Caco-2 (cell line): ENCODE measurements around the gene BICD1. TPM values are rescaled to one million over a fixed set of nuclear protein-coding genes. Genes with fewer than 3 reads are reported as not detected.

Source experiments
- BruUV-seq: library from RNA; stranded (reverse); fragments of 400-500 nt; replicated peaks from 2 replicates; lab custom pipeline; 2021; lab: Mats Ljungman, UMichigan
- CTCF ChIA-PET: fragments of 300-600 bp; sonication (Branson Sonifier 250); formaldehyde crosslinking; loops from one replicate; lab custom pipeline; 2022; ENCODE audit warnings: antibody characterized with exemption; lab: Charles Lee
- POLR2A ChIA-PET: fragments of 300-600 bp; sonication (Branson Sonifier 250); formaldehyde crosslinking; loops from one replicate; lab custom pipeline; 2022; ENCODE audit warnings: antibody characterized with exemption; lab: Charles Lee
- DNase-seq, 2 experiments: peaks; one replicate each; pipeline versions ENCODE4 v3.0.0 to v3.0.0-alpha.2; 2020 to 2022
- H3K27me3 ChIP-seq: replicated peaks from 2 replicates; pipeline ENCODE4 v1.6.0; 2011; ENCODE audit warnings: low read length; ENCODE audit not compliant: control insufficient read depth, insufficient read depth
- H3K36me3 ChIP-seq: 2 replicates; pipeline ENCODE4 v1.5.1; 2011; ENCODE audit warnings: low read length; ENCODE audit not compliant: control insufficient read depth, insufficient read depth
- H3K4me1 ChIP-seq: fragments of 250-450 bp; sonication (Bioruptor Pico); 2 replicates; pipeline ENCODE4 v1.5.1; 2020; ENCODE audit warnings: mild to moderate bottlenecking
- H3K4me3 ChIP-seq: 2 replicates; pipeline ENCODE4 v1.5.1; 2011; ENCODE audit warnings: low read depth, mild to moderate bottlenecking, control low read depth, low read length
- H3K9me3 ChIP-seq: fragments of 250-450 bp; sonication (Bioruptor Pico); 2 replicates; pipeline ENCODE4 v1.5.1; 2020; ENCODE audit warnings: mild to moderate bottlenecking, moderate library complexity
- H3K27ac Mint-ChIP-seq: one replicate; pipeline ENCODE4 v1.8.0; 2022; ENCODE audit warnings: mixed read lengths; ENCODE audit not compliant: unreplicated experiment
- H3K27me3 Mint-ChIP-seq: one replicate; pipeline ENCODE4 v1.8.0; 2022; ENCODE audit warnings: mixed read lengths; ENCODE audit not compliant: insufficient read depth, unreplicated experiment
- H3K36me3 Mint-ChIP-seq: one replicate; pipeline ENCODE4 v1.8.0; 2022; ENCODE audit warnings: mild to moderate bottlenecking, mixed read lengths; ENCODE audit not compliant: insufficient read depth, unreplicated experiment
- H3K4me1 Mint-ChIP-seq: one replicate; pipeline ENCODE4 v1.8.0; 2022; ENCODE audit warnings: low read depth, mixed read lengths; ENCODE audit not compliant: unreplicated experiment
- H3K4me3 Mint-ChIP-seq: one replicate; pipeline ENCODE4 v1.8.0; 2022; ENCODE audit warnings: mild to moderate bottlenecking, moderate library complexity, mixed read lengths; ENCODE audit not compliant: unreplicated experiment
- H3K9me3 Mint-ChIP-seq: one replicate; pipeline ENCODE4 v1.8.0; 2022; ENCODE audit warnings: mixed read lengths; ENCODE audit not compliant: unreplicated experiment
- CTCF ChIP-seq, 2 experiments: fragments of 200-600 bp in 1 of 2; IDR thresholded peaks; 1 replicate in 1 of 2; 2 replicates in 1 of 2; pipeline versions ENCODE4 v1.5.1 to v1.8.0; 2011 to 2022; ENCODE audit warnings: antibody characterized with exemption in 1 of 2, control low read depth in 1 of 2, inconsistent platforms in 1 of 2, low read depth in 1 of 2, low read length in 1 of 2, mild to moderate bottlenecking in 1 of 2, moderate library complexity in 1 of 2; ENCODE audit not compliant: insufficient read depth in 1 of 2, severe bottlenecking in 1 of 2, unreplicated experiment in 1 of 2
- intact Hi-C: fragments of 100-400 bp; cut with micrococcal nuclease; formaldehyde crosslinking; loops from one replicate; pipeline ENCODE4 v1.10.0; 2022; ENCODE audit not compliant: unreplicated experiment
- total RNA-seq: library from RNA; stranded (reverse); gene quantifications from 2 replicates; pipeline ENCODE4 v1.2.3, GENCODE V29; 2022

Gene BICD1
- total RNA-seq, 1 experiment from 2014 or later: 36.2 TPM

DNA sequence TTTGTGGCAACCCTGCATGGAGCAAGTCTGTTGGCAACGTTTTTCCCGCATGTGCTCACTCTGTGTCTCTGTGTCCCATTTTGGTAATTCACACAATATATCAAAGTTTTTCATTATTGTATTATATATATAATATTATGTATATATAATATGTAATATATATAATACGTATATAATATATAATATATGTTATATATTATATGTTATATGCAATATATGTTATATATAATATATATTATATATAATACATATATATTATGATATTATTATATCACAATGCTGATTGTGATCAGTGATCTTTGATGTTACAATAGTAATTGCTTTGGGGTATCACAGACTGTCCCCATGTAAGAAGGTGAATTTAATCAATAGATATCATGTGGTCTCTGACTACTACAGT lies 84.8 kb downstream of the BICD1 start:
- Mint-ChIP-seq H3K4me1 (peaks cover 11% of the 10 kb centered on the region), H3K27me3 (no peaks in the 10 kb centered on the region), H3K9me3 (peaks cover 37% of the 10 kb centered on the region), H3K4me3 (no peak overlapping the region), H3K36me3 (no peaks in the 10 kb centered on the region), H3K27ac (no peak overlapping the region)
- DNase-seq: no peak
- no peak for TF ChIP-seq CTCF (IDR thresholded peaks at IDR 0.05; ENCODE audit: insufficient read depth in 1 of 2, low read depth in 1 of 2, low read length in 1 of 2, severe bottlenecking in 1 of 2, unreplicated experiment in 1 of 2)
- BruUV-seq: no TSS peak
- Histone ChIP-seq H3K4me3 (no peak overlapping the region), H3K9me3 (peaks cover 21% of the 10 kb centered on the region), H3K36me3 (no peaks in the 10 kb centered on the region), H3K27me3 (no peaks in the 10 kb centered on the region), H3K4me1 (no peaks in the 10 kb centered on the region)
- ChIA-PET CTCF (no interaction called here), POLR2A (no interaction called here)
- intact Hi-C loops: no loop called here

GRCh38 chr12:32196250-32197198 lies 89.9 kb downstream of the BICD1 start:
- ChIA-PET POLR2A (interaction anchor here (0.6 kb wide), 1 partner anchor 700 kb away, joined by 4 read pairs; the partner anchor contains the start of gene PKP2), CTCF (no interaction called here)
- BruUV-seq: no TSS peak
- intact Hi-C loops: no loop called here
- Mint-ChIP-seq H3K9me3 (peaks cover 37% of the 10 kb centered on the region), H3K4me3 (no peak overlapping the region), H3K36me3 (no peaks in the 10 kb centered on the region), H3K27ac (no peak overlapping the region), H3K4me1 (no peaks in the 10 kb centered on the region), H3K27me3 (no peaks in the 10 kb centered on the region)
- Histone ChIP-seq H3K27me3 (no peaks in the 10 kb centered on the region), H3K4me3 (no peak overlapping the region), H3K36me3 (no peaks in the 10 kb centered on the region), H3K4me1 (no peaks in the 10 kb centered on the region), H3K9me3 (peaks cover 21% of the 10 kb centered on the region)
- TF ChIP-seq CTCF (IDR thresholded peaks at IDR 0.05; ENCODE audit: insufficient read depth in 1 of 2, low read depth in 1 of 2, low read length in 1 of 2, severe bottlenecking in 1 of 2, unreplicated experiment in 1 of 2): no peak
- no peak for DNase-seq

- no peaks in the 10 kb centered on the region for H3K4me1 Mint-ChIP-seq
- no TSS peak for BruUV-seq
- ChIA-PET CTCF (no interaction called here), POLR2A (no interaction called here)
- H3K36me3 Mint-ChIP-seq: no peaks in the 10 kb centered on the region
- Histone ChIP-seq H3K9me3 (peaks cover 21% of the 10 kb centered on the region), H3K27me3 (no peaks in the 10 kb centered on the region), H3K4me1 (no peaks in the 10 kb centered on the region), H3K36me3 (no peaks in the 10 kb centered on the region), H3K4me3 (no peak overlapping the region)
- no peak overlapping the region for H3K27ac Mint-ChIP-seq
- no peaks in the 10 kb centered on the region for H3K27me3 Mint-ChIP-seq
- intact Hi-C loops: no loop called here
- TF ChIP-seq CTCF (IDR thresholded peaks at IDR 0.05; ENCODE audit: insufficient read depth in 1 of 2, low read depth in 1 of 2, low read length in 1 of 2, severe bottlenecking in 1 of 2, unreplicated experiment in 1 of 2): no peak
- DNase-seq: no peak
- H3K4me3 Mint-ChIP-seq: no peak overlapping the region
- peaks cover 28% of the 10 kb centered on the region for H3K9me3 Mint-ChIP-seq
These were observed 90.8 kb downstream of the BICD1 start for GRCh38 chr12:32197421-32197820.
